Kidney epithelial cell (primary cell): Measurements from ENCODE around the gene COPS9. TPM values are rescaled to one million over a fixed set of nuclear protein-coding genes. Genes with fewer than 3 reads are reported as not detected.

ENCODE experiments used
- DNase-seq: peaks from one replicate; pipeline ENCODE4 v3.0.0-alpha.2; 2010; ENCODE audit warnings: low read depth
- H3K27me3 ChIP-seq: 2 replicates; pipeline ENCODE4 v1.6.0; 2011; ENCODE audit warnings: low read length; ENCODE audit not compliant: control insufficient read depth, insufficient read depth
- H3K36me3 ChIP-seq: 2 replicates; pipeline ENCODE4 v1.5.1; 2011; ENCODE audit warnings: low read length; ENCODE audit not compliant: control insufficient read depth, insufficient read depth
- H3K4me3 ChIP-seq: 2 replicates; pipeline ENCODE4 v1.5.1; 2011; ENCODE audit warnings: low read depth, mild to moderate bottlenecking, control low read depth, low read length
- CTCF ChIP-seq: IDR thresholded peaks from 2 replicates; pipeline ENCODE4 v1.5.1; 2011; ENCODE audit warnings: mild to moderate bottlenecking, moderate library complexity, low read length, control low read depth, inconsistent platforms; ENCODE audit not compliant: insufficient read depth, poor library complexity, severe bottlenecking
- total RNA-seq: library from RNA; depleted of rRNA; stranded (reverse); fragments of >200 nt; gene quantifications from 2 replicates; pipeline ENCODE4 v1.2.3, GENCODE V29; 2015

COPS9 gene
- total RNA-seq, 1 donor from 2014 or later, result 186 TPM

DNA sequence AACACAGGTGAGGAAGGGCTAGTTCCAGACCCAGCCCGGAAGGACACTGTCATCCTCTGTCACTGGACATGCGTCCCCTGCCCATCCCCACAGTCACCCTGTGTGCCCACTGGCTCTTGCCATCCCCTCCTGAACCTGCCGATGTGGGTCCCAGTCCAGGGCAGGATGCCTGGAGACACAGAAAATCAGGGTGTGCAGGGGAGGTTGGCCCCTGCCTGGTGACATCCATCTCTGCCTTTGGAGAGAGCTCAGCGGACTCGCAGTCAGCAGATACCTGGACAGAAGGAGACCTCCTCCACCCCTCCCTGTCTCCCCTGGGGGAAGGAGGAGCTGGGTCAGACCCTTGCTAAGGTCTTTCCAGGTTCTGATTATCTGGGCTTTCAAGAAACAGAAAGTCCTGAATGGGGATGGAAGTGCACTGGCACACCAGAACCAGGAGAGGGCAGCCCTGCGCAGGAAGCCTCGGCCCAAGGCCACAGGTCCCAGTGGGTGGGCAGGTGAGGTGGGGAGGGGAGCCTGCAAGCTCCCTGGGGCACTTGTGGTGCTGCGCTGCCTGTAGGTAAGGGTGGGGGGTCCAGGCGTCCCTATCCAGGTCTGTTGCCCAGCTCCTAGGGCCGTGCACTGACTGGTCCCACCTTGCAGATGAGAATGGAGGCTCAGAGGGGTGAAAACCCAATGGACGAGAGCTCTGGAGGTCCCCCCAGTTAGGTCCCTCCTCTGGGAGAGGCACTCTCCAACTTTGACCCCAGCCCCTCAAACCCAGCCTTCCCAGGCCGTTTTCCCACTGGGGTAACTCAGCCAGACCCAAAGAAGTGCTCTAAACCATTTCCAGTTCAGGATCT lies 14.1 kb upstream of the COPS9 start:
- no peak for DNase-seq
- H3K4me3 ChIP-seq, result no peak overlapping the region
- no peaks in the 10 kb centered on the region for H3K36me3 ChIP-seq
- peaks cover 5% of the 10 kb centered on the region for H3K27me3 ChIP-seq
- TF ChIP-seq CTCF, result peak; percentile 91

DNA sequence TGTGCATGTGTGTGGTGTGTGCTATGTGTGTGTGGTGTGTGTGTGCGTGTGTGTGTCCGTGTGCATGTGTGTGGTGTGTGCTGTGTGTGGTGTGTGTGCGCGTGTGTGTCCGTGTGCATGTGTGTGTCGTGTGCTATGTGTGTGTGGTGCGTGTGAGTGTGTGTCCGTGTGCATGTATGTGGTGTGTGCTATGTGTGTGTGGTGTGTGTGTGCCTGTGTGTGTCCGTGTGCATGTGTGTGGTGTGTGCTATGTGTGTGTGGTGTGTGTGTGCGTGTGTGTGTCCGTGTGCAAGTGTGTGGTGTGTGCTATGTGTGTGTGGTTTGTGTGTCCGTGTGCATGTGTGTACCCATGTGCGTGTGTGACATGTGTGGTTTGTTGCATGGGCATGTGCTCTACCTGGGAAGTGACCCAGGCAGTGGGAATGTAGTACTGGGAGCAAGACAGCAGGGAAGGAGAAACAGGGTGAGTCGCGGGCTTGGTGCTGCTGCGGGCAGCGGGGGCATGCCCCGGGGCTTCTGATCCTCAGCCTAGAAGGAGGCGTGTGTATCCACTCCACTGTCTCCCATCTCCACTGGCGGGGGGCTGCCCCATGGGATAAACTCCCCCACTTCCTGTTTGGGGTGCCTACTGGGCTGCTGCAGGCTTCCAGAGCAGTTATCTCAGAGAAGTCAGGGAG lies 11.9 kb upstream of the COPS9 start:
- no peaks in the 10 kb centered on the region for H3K36me3 ChIP-seq
- no peak for DNase-seq

DNA sequence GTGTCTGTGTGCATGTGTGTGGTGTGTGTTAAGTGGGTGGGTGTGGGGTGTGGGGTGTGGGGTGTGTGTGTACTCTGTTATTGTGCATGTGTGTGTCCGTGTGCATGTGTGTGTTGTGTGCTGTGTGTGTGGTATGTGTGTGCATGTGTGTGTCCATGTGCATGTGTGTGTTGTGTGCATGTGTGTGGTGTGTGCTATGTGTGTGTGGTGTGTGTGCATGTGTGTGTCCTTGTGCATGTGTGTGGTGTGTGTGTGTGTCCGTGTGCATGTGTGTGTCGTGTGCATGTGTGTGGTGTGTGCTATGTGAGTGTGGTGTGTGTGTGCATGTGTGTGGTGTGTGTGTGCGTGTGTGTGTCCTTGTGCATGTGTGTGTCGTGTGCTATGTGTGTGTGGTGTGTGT lies 11.3 kb upstream of the COPS9 start:
- no peaks in the 10 kb centered on the region for H3K36me3 ChIP-seq
- peaks cover 5% of the 10 kb centered on the region for H3K27me3 ChIP-seq
- DNase-seq, result no peak
- H3K4me3 ChIP-seq, result no peak overlapping the region
- TF ChIP-seq CTCF, result no peak

More for the DNA sequence above, 11.9 kb upstream of the COPS9 start:
- TF ChIP-seq CTCF, result no peak
- Histone ChIP-seq H3K27me3 (peaks cover 3% of the 10 kb centered on the region), H3K4me3 (no peak overlapping the region)

GRCh38 chr2:240146627-240147278 lies 10.6 kb upstream of the COPS9 start:
- Histone ChIP-seq H3K27me3 (peaks cover 11% of the 10 kb centered on the region), H3K36me3 (no peaks in the 10 kb centered on the region), H3K4me3 (no peak overlapping the region)
- DNase-seq, result no peak
- TF ChIP-seq CTCF, result no peak

DNA sequence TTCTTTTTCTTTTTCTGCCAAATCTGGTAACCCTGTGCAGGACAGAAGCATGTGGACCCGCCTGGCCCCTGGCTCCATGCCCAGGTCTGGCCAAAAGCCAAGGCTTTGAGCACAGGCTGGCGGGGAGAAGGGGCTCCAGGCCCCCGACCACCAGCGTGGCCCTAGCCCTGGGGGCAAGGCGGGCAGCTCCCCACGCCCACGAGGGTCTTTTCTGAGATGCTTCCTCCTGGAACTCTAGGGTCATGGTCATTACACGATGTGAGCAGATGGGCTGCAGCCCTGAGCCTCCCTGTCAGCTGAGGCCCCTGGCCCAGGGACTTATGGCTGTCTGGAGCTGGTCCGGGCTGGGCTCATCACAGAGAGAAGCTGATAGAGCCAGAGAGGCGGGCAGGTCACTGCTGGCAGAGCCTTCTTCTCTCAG lies 10.0 kb upstream of the COPS9 start:
- TF ChIP-seq CTCF, result no peak
- Histone ChIP-seq H3K36me3 (no peaks in the 10 kb centered on the region), H3K27me3 (peaks cover 11% of the 10 kb centered on the region), H3K4me3 (no peak overlapping the region)
- DNase-seq, result no peak
